Central memory CD8-positive, alpha-beta T cell (primary cell): ENCODE measurements around the gene KCNK7.
"Not testable (repeated sequence)": the region's sequence is repeated elsewhere in the genome, so short reads cannot be mapped to it uniquely, and the experiment has no call there.

Experiments
- ATAC-seq: fragments of 150-1000 bp; cut with Tn5 transposase; replicated peaks from 2 replicates; pipeline ENCODE4 v1.10.0; 2022; ENCODE audit warnings: mild to moderate bottlenecking, moderate FRiP score, moderate number of reproducible peaks; ENCODE audit not compliant: poor library complexity, severe bottlenecking; ENCODE audit errors: extremely low read depth
- DNase-seq, 2 donors: peaks; one replicate each; pipeline ENCODE4 v3.0.0; 2021; ENCODE audit warnings: low spot score in 2 of 2
- H3K27ac Mint-ChIP-seq: one replicate; pipeline ENCODE4 v1.8.0; 2022; ENCODE audit warnings: low read depth, mild to moderate bottlenecking, moderate library complexity, mixed read lengths
- H3K27me3 Mint-ChIP-seq: one replicate; pipeline ENCODE4 v1.8.0; 2022; ENCODE audit warnings: mixed read lengths
- H3K36me3 Mint-ChIP-seq: one replicate; pipeline ENCODE4 v1.8.0; 2022; ENCODE audit warnings: mild to moderate bottlenecking, moderate library complexity, mixed read lengths; ENCODE audit not compliant: insufficient read depth
- H3K4me1 Mint-ChIP-seq: one replicate; pipeline ENCODE4 v1.8.0; 2022; ENCODE audit warnings: mixed read lengths
- H3K4me3 Mint-ChIP-seq: one replicate; pipeline ENCODE4 v1.8.0; 2022; ENCODE audit warnings: mild to moderate bottlenecking, moderate library complexity, mixed read lengths
- H3K9me3 Mint-ChIP-seq: one replicate; pipeline ENCODE4 v1.8.0; 2022; ENCODE audit warnings: mixed read lengths

KCNK7 gene, protein sequence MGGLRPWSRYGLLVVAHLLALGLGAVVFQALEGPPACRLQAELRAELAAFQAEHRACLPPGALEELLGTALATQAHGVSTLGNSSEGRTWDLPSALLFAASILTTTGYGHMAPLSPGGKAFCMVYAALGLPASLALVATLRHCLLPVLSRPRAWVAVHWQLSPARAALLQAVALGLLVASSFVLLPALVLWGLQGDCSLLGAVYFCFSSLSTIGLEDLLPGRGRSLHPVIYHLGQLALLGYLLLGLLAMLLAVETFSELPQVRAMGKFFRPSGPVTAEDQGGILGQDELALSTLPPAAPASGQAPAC

GRCh38 chr11:65595543-65596281 is at the start of gene KCNK7:
Gene KCNK7, minus strand, starts transcription at chr11:65595800. Its CDS starts 28 bp downstream, at chr11:65595772.
- peaks cover 17% of the 10 kb centered on the region for H3K36me3 Mint-ChIP-seq
- DNase-seq (no peak), ATAC-seq (peak; percentile 28)
- no peaks in the 10 kb centered on the region for H3K27me3 Mint-ChIP-seq
- peaks cover 12% of the 10 kb centered on the region for H3K4me1 Mint-ChIP-seq
- H3K4me3 Mint-ChIP-seq: no peak within 1 kb of the TSS
- peak within 1 kb of the TSS; percentile 56 for H3K27ac Mint-ChIP-seq
- no peaks in the 10 kb centered on the region for H3K9me3 Mint-ChIP-seq

DNA sequence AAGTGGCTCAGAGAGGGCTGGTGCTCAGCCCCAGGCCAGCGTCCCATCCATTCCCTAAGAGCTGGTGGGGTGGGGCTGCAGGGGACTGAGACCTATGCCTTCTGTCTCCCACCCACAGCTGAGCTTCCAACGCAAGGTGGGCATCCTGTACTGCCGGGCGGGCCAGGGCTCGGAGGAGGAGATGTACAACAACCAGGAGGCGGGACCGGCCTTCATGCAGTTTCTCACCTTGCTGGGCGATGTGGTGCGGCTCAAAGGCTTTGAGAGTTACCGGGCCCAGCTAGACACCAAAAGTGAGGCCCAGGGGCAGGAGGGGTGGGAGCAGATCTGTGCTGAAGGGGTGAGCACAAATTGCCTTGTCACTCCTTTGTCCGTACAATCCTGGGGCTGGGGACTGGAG is 49.2 kb upstream of the KCNK7 start:
- H3K4me3 Mint-ChIP-seq: no peak overlapping the region
- DNase-seq (no peak), ATAC-seq (no peak)
- peak overlapping the region; percentile 85 for H3K27ac Mint-ChIP-seq
- H3K9me3 Mint-ChIP-seq: no peaks in the 10 kb centered on the region
- no peaks in the 10 kb centered on the region for H3K27me3 Mint-ChIP-seq
- peaks cover 77% of the 10 kb centered on the region for H3K36me3 Mint-ChIP-seq
- H3K4me1 Mint-ChIP-seq: peaks cover 38% of the 10 kb centered on the region

DNA sequence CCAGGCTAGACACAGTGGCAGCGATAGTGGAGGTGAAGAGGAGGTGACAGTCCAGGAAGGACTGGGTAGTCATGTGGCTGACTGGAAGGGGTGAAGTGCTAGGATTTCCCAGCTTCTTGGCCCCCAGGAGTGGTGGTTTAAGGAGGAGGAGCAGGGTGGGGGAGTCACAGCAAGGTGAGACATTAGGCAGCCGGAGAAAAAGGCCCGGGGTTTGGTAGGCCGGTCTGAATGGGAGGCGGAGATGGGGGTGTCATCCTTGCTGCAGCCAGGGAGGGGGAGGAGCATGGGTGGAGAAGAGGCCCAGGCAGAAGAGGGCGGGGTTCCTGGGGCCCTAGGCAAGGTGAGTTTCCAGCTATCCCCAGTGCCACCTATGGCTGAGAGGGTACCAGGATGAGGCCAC is 48.4 kb upstream of the KCNK7 start:
- no peaks in the 10 kb centered on the region for H3K27me3 Mint-ChIP-seq
- H3K4me3 Mint-ChIP-seq: peak overlapping the region; percentile 55
- H3K27ac Mint-ChIP-seq: peak overlapping the region; percentile 85
- DNase-seq (no peak), ATAC-seq (no peak)
- H3K9me3 Mint-ChIP-seq: no peaks in the 10 kb centered on the region
- peaks cover 76% of the 10 kb centered on the region for H3K36me3 Mint-ChIP-seq
- peaks cover 47% of the 10 kb centered on the region for H3K4me1 Mint-ChIP-seq

DNA sequence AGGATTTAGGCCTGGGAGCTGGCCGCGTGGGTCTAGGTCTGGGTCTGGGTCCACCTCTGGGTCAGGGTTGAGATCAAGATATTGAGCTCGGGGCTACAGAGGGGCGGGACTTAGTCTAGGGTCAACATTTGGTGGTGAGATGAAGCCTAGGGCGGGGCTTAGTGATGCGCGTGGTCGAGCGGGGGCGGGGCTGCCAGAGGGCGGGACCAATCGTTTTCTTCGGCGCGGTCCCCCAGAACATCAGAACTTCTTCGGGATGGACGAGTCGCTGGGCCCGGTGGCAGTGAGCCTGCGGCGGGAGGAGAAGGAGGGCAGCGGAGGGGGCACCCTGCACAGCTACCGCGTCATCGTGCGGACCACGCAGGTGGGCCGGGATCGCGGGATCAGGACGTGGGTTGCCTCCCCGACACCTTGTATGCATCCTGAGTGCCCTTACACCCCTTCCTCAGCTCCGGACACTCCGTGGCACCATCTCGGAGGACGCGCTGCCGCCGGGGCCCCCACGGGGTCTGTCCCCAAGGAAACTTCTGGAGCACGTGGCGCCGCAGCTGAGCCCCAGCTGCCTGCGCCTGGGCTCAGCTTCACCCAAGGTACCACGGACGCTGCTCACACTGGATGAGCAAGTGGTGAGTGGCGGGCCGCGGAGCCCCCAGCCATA is 46.5 kb upstream of the KCNK7 start:
- no peak for ATAC-seq
- peaks cover 78% of the 10 kb centered on the region for H3K36me3 Mint-ChIP-seq
- peaks cover 51% of the 10 kb centered on the region for H3K4me1 Mint-ChIP-seq

DNA sequence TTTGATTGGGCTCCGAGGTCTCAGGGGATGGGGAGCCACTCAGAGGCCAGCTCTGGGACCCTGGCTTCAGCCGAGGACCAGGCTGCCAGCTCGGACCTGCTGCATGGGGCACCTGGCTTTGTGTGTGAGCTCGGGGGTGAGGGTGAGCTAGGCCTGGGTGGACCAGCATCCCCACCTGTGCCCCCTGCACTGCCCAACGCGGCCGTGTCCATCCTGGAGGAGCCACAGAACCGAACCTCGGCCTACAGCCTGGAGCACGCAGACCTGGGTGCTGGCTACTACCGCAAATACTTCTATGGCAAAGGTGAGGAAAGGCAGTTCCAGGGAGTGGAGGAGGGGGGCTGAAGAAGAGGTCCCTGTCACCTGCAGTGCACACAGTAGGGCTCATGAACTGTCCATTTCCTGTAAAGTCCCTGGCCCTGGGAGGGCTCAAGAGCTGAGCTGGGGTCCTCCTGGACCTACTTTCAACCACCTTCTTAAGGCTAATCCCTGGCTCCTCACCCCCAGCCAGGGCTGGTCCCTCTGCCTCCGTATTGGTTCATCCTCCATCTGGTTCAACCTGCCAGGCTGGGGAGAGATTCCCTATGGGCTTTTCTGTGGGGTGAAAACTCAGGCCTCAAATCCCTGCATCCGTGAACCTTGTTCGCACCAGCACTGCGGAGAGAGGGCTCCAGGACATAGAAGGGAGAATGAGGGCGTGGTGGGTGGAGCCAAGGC is 45.9 kb upstream of the KCNK7 start:
- DNase-seq (no peak), ATAC-seq (no peak)
- Mint-ChIP-seq H3K27ac (peak overlapping the region; percentile 98), H3K4me3 (peak overlapping the region; percentile 86), H3K36me3 (peaks cover 80% of the 10 kb centered on the region), H3K27me3 (no peaks in the 10 kb centered on the region), H3K4me1 (peaks cover 51% of the 10 kb centered on the region), H3K9me3 (no peaks in the 10 kb centered on the region)

More for the DNA sequence above, 46.5 kb upstream of the KCNK7 start:
- no peak for DNase-seq
- Mint-ChIP-seq H3K27me3 (no peaks in the 10 kb centered on the region), H3K9me3 (no peaks in the 10 kb centered on the region), H3K27ac (peak overlapping the region; percentile 98), H3K4me3 (peak overlapping the region; percentile 86)

DNA sequence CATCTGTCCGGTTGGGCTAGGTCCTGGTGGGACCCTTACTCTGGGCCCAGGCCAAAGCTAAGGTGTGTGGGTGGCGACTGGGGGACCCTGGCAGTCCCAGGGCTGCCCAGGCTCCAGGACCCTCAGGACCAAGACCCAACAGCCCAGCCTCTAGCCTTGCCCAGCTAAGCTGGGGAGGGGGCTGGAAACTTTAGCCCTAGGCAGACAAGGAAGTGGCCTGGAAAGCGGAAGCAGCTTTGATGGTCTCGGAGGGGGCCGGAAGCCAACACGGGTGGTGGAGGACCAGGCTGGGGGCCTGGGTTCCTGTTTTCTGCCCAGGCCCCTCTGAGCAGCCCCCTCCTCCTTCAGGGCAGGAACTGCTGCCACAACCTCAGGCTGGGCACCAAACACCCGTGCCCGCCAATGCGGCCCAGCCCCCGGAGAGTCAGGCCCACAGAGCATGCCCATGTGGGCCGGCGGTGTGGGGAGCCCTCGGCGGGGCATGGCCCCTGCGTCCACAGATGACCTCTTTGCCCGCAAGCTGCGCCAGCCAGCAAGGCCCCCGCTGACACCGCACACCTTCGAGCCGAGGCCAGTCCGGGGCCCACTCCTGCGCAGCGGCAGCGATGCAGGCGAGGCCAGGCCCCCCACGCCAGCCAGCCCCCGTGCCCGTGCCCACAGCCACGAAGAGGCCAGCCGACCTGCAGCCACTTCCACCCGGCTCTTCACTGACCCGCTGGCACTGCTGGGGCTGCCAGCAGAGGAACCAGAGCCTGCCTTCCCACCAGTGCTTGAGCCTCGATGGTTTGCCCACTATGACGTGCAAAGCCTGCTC is 45.1 kb upstream of the KCNK7 start:
- Mint-ChIP-seq H3K36me3 (peaks cover 77% of the 10 kb centered on the region), H3K9me3 (no peaks in the 10 kb centered on the region), H3K4me1 (peaks cover 49% of the 10 kb centered on the region), H3K27me3 (no peaks in the 10 kb centered on the region), H3K4me3 (peak overlapping the region; percentile 86), H3K27ac (peak overlapping the region; percentile 98)
- peak in 1 of 2 donors; percentile 46 for DNase-seq
- no peak for ATAC-seq

DNA sequence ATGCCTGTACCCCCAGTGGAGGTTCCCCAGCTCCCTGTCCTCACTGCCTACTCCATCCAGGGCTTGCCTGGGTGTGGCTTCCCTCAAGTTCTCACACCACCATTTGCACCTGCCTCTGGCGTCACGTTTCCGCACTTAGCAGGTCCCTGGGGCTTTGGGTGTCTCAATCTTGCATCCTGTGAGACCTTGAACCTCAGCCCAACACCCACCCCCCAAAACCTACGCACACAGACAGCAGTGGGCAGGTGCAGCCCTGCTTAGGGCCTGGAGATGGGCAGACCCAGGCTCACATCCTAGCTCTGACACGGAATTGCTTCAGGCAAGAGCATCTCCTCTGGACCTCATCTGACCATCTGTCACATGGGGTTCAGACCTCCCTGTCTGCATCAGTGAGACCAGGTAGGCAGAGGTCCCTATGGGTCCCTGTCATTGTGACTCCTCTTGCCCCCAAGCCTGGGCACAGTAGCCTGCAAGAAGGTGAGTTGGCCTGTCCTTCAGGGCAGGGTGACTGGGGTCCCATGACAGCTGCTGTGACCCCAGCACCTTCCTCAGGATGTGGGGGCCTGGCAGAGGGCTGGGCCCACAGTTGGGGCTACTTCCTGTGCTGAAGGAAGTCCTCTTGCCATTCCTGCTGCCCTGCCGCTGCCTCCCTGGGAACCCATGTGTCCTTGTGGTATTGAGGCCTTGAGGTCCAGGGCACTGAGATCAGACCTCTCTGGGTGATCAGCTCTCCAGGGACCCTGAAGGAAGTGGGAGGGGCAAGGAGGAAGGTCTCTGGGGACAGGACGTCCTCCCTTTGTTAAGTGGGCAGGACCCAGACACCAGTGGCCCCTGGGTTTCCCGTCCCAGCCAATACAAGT is 44.3 kb upstream of the KCNK7 start:
- Mint-ChIP-seq H3K4me3 (peak overlapping the region; percentile 86), H3K4me1 (peaks cover 45% of the 10 kb centered on the region)
- peak; percentile 72 to 94 for DNase-seq

GRCh38 chr11:65639228-65639597 is 43.6 kb upstream of the KCNK7 start:
- H3K4me3 Mint-ChIP-seq: peak overlapping the region; percentile 86
- not testable (repeated sequence) for ATAC-seq, H3K9me3 Mint-ChIP-seq, H3K27me3 Mint-ChIP-seq, DNase-seq
- peaks cover 39% of the 10 kb centered on the region for H3K4me1 Mint-ChIP-seq
- H3K27ac Mint-ChIP-seq: peak overlapping the region; percentile 98
- H3K36me3 Mint-ChIP-seq: peaks cover 69% of the 10 kb centered on the region

More for the DNA sequence above, 44.3 kb upstream of the KCNK7 start:
- peak; percentile 81 for ATAC-seq
- no peaks in the 10 kb centered on the region for H3K27me3 Mint-ChIP-seq
- peaks cover 75% of the 10 kb centered on the region for H3K36me3 Mint-ChIP-seq
- no peaks in the 10 kb centered on the region for H3K9me3 Mint-ChIP-seq
- H3K27ac Mint-ChIP-seq: peak overlapping the region; percentile 98

DNA sequence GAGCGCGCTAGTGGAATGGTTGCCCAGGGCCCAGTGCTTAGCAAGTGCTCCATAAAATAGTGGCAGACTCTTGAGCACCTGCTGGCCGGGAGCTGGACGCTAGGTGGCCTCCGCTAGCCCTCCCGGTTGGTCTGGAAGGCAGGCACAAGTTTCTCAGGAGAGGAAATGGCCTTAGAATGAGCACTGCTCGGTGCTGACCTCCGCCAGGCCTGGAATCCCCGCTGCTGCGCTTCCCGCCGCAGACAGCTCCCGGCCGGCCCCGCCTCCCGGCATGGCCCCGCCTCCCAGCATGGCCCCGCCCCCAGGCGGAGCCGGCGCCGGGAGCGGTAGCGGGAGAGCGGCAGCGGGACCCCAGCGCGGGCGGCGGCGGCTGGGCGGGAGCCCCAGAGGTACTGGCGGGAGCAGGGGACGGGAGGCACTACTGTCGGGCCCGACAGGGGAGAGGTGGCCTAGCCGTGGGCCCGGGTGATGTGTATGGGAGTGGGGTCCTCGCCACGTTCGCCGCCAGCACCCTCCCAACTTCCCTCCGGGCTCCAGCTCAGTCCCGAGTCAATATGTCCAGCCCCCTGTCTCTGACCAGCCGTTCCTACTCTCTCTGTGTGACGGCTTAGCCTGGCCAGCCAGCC is 42.3 kb upstream of the KCNK7 start, which contains the start of gene SIPA1:
SIPA1 (plus strand) TSS at position 308 of the 626 bp plus-strand sequence. CDS start 2,821 bp downstream, outside the sequence.
- Mint-ChIP-seq H3K4me1 (peaks cover 35% of the 10 kb centered on the region), H3K27ac (peak within 1 kb of the TSS; percentile 98), H3K27me3 (no peaks in the 10 kb centered on the region), H3K36me3 (peaks cover 58% of the 10 kb centered on the region), H3K9me3 (no peaks in the 10 kb centered on the region), H3K4me3 (peak within 1 kb of the TSS; percentile 86)
- peak; percentile 68 to 70 for DNase-seq
- ATAC-seq: peak; percentile 26

DNA sequence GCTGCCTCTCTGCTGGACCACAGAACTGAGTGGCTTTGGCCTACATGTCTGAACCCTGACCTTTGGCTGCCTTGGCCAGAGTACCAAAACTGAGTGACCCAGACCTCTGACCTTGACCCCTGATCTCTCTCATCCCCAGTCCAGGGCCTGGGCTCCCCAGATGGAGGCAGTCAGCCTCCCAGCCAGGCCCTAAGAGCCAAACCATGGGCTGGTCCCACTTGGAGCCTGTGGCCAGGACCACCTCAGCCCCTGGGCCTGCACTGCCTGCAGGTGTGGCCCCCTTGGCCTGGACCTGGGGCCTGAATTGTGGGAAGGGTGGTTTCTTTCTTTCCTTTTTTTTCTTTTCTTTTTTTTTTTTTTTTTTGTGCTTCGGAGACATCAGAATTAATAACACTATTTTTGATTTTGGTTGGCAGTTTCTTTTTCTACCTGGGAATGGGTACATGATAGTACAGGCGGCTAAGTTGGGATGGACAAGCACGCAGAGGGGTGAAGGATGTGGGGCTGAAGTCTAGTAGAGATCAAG is 41.5 kb upstream of the KCNK7 start:
- ATAC-seq (no peak), DNase-seq (no peak)
- Mint-ChIP-seq H3K4me3 (peak overlapping the region; percentile 86), H3K9me3 (no peaks in the 10 kb centered on the region), H3K27me3 (no peaks in the 10 kb centered on the region), H3K27ac (peak overlapping the region; percentile 98), H3K36me3 (peaks cover 56% of the 10 kb centered on the region), H3K4me1 (peaks cover 35% of the 10 kb centered on the region)
